GM12892 (cell line): ENCODE results near the gene MLLT6. TPM values are rescaled to one million over a fixed set of nuclear protein-coding genes. Genes with fewer than 3 reads are reported as not detected.

Experiments used
- DNase-seq: peaks from one replicate; pipeline ENCODE4 v3.0.0; 2011; ENCODE audit not compliant: insufficient read length
- FAIRE-seq: peaks from 2 replicates; lab custom pipeline; 2011; peaks lifted over from hg19 to GRCh38; lab: Jason Lieb, UNC
- POLR2A ChIP-seq: IDR thresholded peaks from 2 replicates; pipeline ENCODE4 v1.6.1; 2011; ENCODE audit warnings: low read depth, low read length, control low read depth
- POLR2AphosphoS5 ChIP-seq: IDR thresholded peaks from 2 replicates; pipeline ENCODE4 v1.6.1; 2011; ENCODE audit warnings: low read depth, low read length, control low read depth
- TAF1 ChIP-seq: IDR thresholded peaks from 2 replicates; pipeline ENCODE4 v1.6.1; 2011; ENCODE audit warnings: low read depth, mild to moderate bottlenecking, control low read depth, low read length, borderline replicate concordance
- polyA plus RNA-seq: library from polyadenylated mRNA; unstranded; fragments of >200 nt; gene quantifications from one replicate; pipeline ENCODE4 v1.2.1, GENCODE V29; 2012; ENCODE audit warnings: missing spikeins, inconsistent platforms; ENCODE audit not compliant: missing spikeins

The MLLT6 gene
- 50.6 TPM for polyA plus RNA-seq

GRCh38 chr17:38704606-38705522 lies at the start of gene MLLT6:
TSS of gene MLLT6 (plus strand) at chr17:38705273. CDS start at chr17:38705633, 360 bp downstream.
- peak; percentile 73; the same call in 1 of the 2 replicates for TF ChIP-seq TAF1
- TF ChIP-seq POLR2AphosphoS5: no peak
- peak; percentile 30; the same call in 1 of the 2 replicates for TF ChIP-seq POLR2A
- FAIRE-seq (no peak), DNase-seq (peak; percentile 69)

- FAIRE-seq: no peak
- DNase-seq: no peak
- TF ChIP-seq TAF1: no peak
- TF ChIP-seq POLR2AphosphoS5: no peak
- TF ChIP-seq POLR2A: no peak
These were observed 47.9 kb upstream of the MLLT6 start for GRCh38 chr17:38656959-38657823.

GRCh38 chr17:38657824-38658740 lies 47.0 kb upstream of the MLLT6 start:
- TF ChIP-seq POLR2A (no peak), TAF1 (no peak), POLR2AphosphoS5 (no peak)
- no peak for FAIRE-seq
- no peak for DNase-seq

GRCh38 chr17:38658741-38659345 lies 46.2 kb upstream of the MLLT6 start:
- FAIRE-seq (no peak), DNase-seq (no peak)
- TF ChIP-seq POLR2AphosphoS5 (no peak), POLR2A (no peak), TAF1 (no peak)

GRCh38 chr17:38659415-38659814 lies 45.7 kb upstream of the MLLT6 start:
- DNase-seq (no peak), FAIRE-seq (no peak)

GRCh38 chr17:38660097-38661025 lies 44.7 kb upstream of the MLLT6 start:
- FAIRE-seq (no peak), DNase-seq (no peak)
- TF ChIP-seq TAF1: no peak
- TF ChIP-seq POLR2A: no peak
- no peak for TF ChIP-seq POLR2AphosphoS5

More at GRCh38 chr17:38659415-38659814, 45.7 kb upstream of the MLLT6 start:
- TF ChIP-seq TAF1: no peak
- no peak for TF ChIP-seq POLR2A
- no peak for TF ChIP-seq POLR2AphosphoS5

GRCh38 chr17:38663125-38663751 lies 41.8 kb upstream of the MLLT6 start:
- TF ChIP-seq TAF1 (no peak), POLR2AphosphoS5 (no peak), POLR2A (no peak)
- FAIRE-seq (no peak), DNase-seq (peak; percentile 65)

GRCh38 chr17:38663964-38664644 lies 41.0 kb upstream of the MLLT6 start:
- DNase-seq (no peak), FAIRE-seq (no peak)
- TF ChIP-seq POLR2A (no peak), TAF1 (no peak), POLR2AphosphoS5 (no peak)
